ENCODE data around the gene IER5.

IER5 gene

GRCh38 chr1:181076852-181077251, 11.6 kb upstream of the IER5 start:
- in situ Hi-C loops (cut with HindIII; ENCODE audit: low sequenced_read_pairs), result no loop called here

GRCh38 chr1:181077576-181078242, 10.8 kb upstream of the IER5 start:
- in situ Hi-C loops (cut with HindIII; ENCODE audit: low sequenced_read_pairs), result no loop called here

- in situ Hi-C loops (cut with HindIII; ENCODE audit: low sequenced_read_pairs), result no loop called here
These were observed 9.1 kb upstream of the IER5 start for GRCh38 chr1:181079382-181079781.

GRCh38 chr1:181079920-181080319, 8.6 kb upstream of the IER5 start:
- in situ Hi-C loops (cut with HindIII; ENCODE audit: low sequenced_read_pairs), result no loop called here

GRCh38 chr1:181080556-181080955, 7.9 kb upstream of the IER5 start:
- in situ Hi-C loops (cut with HindIII; ENCODE audit: low sequenced_read_pairs), result no loop called here

- in situ Hi-C loops (cut with HindIII; ENCODE audit: low sequenced_read_pairs), result no loop called here
These were observed 7.1 kb upstream of the IER5 start for GRCh38 chr1:181081395-181081794.

GRCh38 chr1:181083842-181084605, 4.5 kb upstream of the IER5 start:
- in situ Hi-C loops (cut with HindIII; ENCODE audit: low sequenced_read_pairs), result no loop called here

GRCh38 chr1:181084606-181084969, 3.9 kb upstream of the IER5 start:
- in situ Hi-C loops (cut with HindIII; ENCODE audit: low sequenced_read_pairs), result no loop called here

- in situ Hi-C loops (cut with HindIII; ENCODE audit: low sequenced_read_pairs), result no loop called here
These were observed 2.4 kb upstream of the IER5 start for GRCh38 chr1:181086091-181086490.

GRCh38 chr1:181086926-181087325, 1.6 kb upstream of the IER5 start:
- in situ Hi-C loops (cut with HindIII; ENCODE audit: low sequenced_read_pairs), result no loop called here

GRCh38 chr1:181087400-181087901, 1.0 kb upstream of the IER5 start:
- in situ Hi-C loops (cut with HindIII; ENCODE audit: low sequenced_read_pairs), result no loop called here

- in situ Hi-C loops (cut with HindIII; ENCODE audit: low sequenced_read_pairs), result no loop called here
These were observed 646 bp downstream of the IER5 start for GRCh38 chr1:181089017-181089675.

GRCh38 chr1:181089676-181090544, 1.4 kb downstream of the IER5 start:
- in situ Hi-C loops (cut with HindIII; ENCODE audit: low sequenced_read_pairs), result loop anchor here (5.0 kb wide), 2 partner anchors 53 to 57 kb away; no protein-coding TSS in a partner anchor

- in situ Hi-C loops (cut with HindIII; ENCODE audit: low sequenced_read_pairs), result loop anchor here (5.0 kb wide), 2 partner anchors 53 to 57 kb away; no protein-coding TSS in a partner anchor
These were observed 2.2 kb downstream of the IER5 start for GRCh38 chr1:181090641-181091126.

GRCh38 chr1:181091309-181092040, 3.0 kb downstream of the IER5 start:
- in situ Hi-C loops (cut with HindIII; ENCODE audit: low sequenced_read_pairs), result loop anchor here (5.0 kb wide), 2 partner anchors 54 to 56 kb away; no protein-coding TSS in a partner anchor

- in situ Hi-C loops (cut with HindIII; ENCODE audit: low sequenced_read_pairs), result loop anchor here (5.0 kb wide), 2 partner anchors 55 kb away; no protein-coding TSS in a partner anchor
These were observed 3.6 kb downstream of the IER5 start for GRCh38 chr1:181092056-181092455.

- in situ Hi-C loops (cut with HindIII; ENCODE audit: low sequenced_read_pairs), result loop anchor here (5.0 kb wide), 2 partner anchors 54 to 56 kb away; no protein-coding TSS in a partner anchor
These were observed 4.5 kb downstream of the IER5 start for GRCh38 chr1:181092883-181093458.

GRCh38 chr1:181094416-181095212, 6.1 kb downstream of the IER5 start:
- in situ Hi-C loops (cut with HindIII; ENCODE audit: low sequenced_read_pairs), result loop anchor here (5.0 kb wide), 2 partner anchors 53 to 57 kb away; no protein-coding TSS in a partner anchor
